Osteocyte (in vitro differentiated cells): ENCODE data around the gene HYOU1. TPM values are rescaled to one million over a fixed set of nuclear protein-coding genes. Genes with fewer than 3 reads are reported as not detected.
A peak's percentile ranks its signal among the peaks of the same experiment; 100 is the strongest.
"Not testable (repeated sequence)": the region's sequence is repeated elsewhere in the genome, so short reads cannot be mapped to it uniquely, and the experiment has no call there.

Experiments
- DNase-seq: peaks from one replicate; pipeline ENCODE4 v3.0.0; 2021; ENCODE audit warnings: mixed read lengths; ENCODE audit not compliant: unreplicated experiment; ENCODE audit errors: extremely low spot score
- H3K27ac Mint-ChIP-seq: one replicate; pipeline ENCODE4 v1.8.0; 2021; ENCODE audit warnings: mild to moderate bottlenecking, mixed read lengths; ENCODE audit not compliant: unreplicated experiment
- H3K27me3 Mint-ChIP-seq: one replicate; pipeline ENCODE4 v1.8.0; 2021; ENCODE audit warnings: mixed read lengths; ENCODE audit not compliant: unreplicated experiment
- H3K36me3 Mint-ChIP-seq: one replicate; pipeline ENCODE4 v1.8.0; 2021; ENCODE audit warnings: mixed read lengths; ENCODE audit not compliant: unreplicated experiment
- H3K4me1 Mint-ChIP-seq: one replicate; pipeline ENCODE4 v1.8.0; 2021; ENCODE audit warnings: mixed read lengths; ENCODE audit not compliant: unreplicated experiment
- H3K4me3 Mint-ChIP-seq: one replicate; pipeline ENCODE4 v1.8.0; 2021; ENCODE audit warnings: mild to moderate bottlenecking, moderate library complexity, mixed read lengths; ENCODE audit not compliant: unreplicated experiment
- H3K9me3 Mint-ChIP-seq: one replicate; pipeline ENCODE4 v1.8.0; 2021; ENCODE audit warnings: mixed read lengths; ENCODE audit not compliant: unreplicated experiment
- CTCF ChIP-seq: fragments of 200-600 bp; sonication (generic); IDR thresholded peaks from 2 replicates; pipeline ENCODE4 v1.5.0; 2021; ENCODE audit warnings: antibody characterized with exemption, mild to moderate bottlenecking, moderate library complexity
- total RNA-seq: library from RNA; stranded (reverse); gene quantifications from 2 replicates; pipeline ENCODE4 v1.2.1, GENCODE V29; 2021

Gene HYOU1
- total RNA-seq, 1 donor from 2014 or later, result 168 TPM

DNA sequence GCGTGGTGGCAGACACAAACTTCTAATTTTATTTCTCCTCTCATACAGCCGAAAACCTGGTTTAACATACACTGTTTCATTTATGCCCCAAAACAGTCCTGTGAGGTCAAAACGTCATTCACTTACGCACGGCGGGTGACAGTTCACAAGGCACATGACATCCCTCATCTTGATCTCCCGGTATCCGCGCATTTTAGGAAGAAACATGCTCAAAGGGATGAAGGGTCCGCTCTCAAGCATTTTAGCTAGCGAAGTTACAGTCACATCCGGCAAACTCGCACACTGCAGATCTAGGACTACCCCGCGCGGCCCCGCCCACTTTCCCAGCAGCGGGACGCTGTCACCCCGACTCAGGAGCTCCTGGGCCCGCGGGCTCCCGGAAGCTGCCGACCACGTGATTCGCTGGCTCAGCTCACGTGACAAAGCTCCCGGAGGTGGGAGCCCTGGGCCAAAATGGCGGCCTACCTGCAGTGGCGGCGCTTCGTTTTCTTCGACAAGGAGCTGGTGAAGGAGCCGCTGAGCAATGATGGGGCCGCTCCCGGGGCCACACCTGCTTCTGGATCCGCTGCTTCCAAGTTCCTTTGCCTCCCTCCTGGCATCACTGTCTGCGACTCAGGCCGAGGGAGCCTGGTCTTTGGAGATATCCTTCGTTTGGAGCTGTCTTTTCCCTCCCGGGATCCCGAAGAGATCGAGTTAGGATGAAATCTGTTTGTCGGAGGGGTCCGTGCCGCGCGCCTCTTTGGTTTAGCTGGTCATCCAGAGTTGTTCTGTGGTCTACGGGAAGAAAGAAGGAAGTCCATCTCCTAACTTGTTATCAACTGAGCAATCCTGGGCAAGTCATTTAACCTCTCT lies 10.6 kb upstream of the HYOU1 start, which contains the start of gene VPS11:
Gene VPS11, plus strand, starts transcription at position 448 of the 852 bp plus-strand sequence. Its CDS starts 6 bp downstream, at position 454.
- no peak for TF ChIP-seq CTCF
- peak; percentile 98 for DNase-seq
- H3K36me3 Mint-ChIP-seq, result peaks cover 10% of the 10 kb centered on the region
- no peaks in the 10 kb centered on the region for H3K9me3 Mint-ChIP-seq
- H3K27ac Mint-ChIP-seq, result peak within 1 kb of the TSS; percentile 96
- peak within 1 kb of the TSS; percentile 88 for H3K4me3 Mint-ChIP-seq
- H3K4me1 Mint-ChIP-seq, result peaks cover 23% of the 10 kb centered on the region
- no peaks in the 10 kb centered on the region for H3K27me3 Mint-ChIP-seq

GRCh38 chr11:119065369-119065768 lies 8.4 kb upstream of the HYOU1 start:
- peaks cover 23% of the 10 kb centered on the region for H3K4me1 Mint-ChIP-seq
- no peak for DNase-seq
- peaks cover 4% of the 10 kb centered on the region for H3K36me3 Mint-ChIP-seq

DNA sequence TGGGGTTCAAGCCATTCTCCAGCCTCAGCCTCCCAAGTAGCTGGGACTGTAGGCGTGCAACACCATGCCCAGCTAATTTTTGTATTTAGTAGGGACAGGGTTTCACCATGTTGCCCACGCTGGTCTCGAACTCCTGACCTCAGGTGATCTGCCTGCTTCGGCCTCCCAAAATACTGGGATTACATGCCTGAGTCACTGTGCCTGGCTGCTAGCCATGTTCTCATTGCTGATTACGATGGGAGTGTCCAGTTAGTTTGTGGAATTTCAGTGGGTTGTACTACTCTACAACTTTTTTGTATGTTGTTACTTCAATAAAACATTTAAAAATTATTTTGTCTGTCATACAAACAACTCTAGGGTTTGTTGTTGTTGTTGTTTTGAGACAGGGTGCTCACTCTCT lies 5.8 kb upstream of the HYOU1 start:
- no peaks in the 10 kb centered on the region for H3K27me3 Mint-ChIP-seq
- H3K9me3 Mint-ChIP-seq, result no peaks in the 10 kb centered on the region

More at GRCh38 chr11:119065369-119065768, 8.4 kb upstream of the HYOU1 start:
- H3K27ac Mint-ChIP-seq, result no peak overlapping the region
- H3K27me3 Mint-ChIP-seq, result no peaks in the 10 kb centered on the region
- no peak overlapping the region for H3K4me3 Mint-ChIP-seq
- TF ChIP-seq CTCF, result peak; percentile 52
- no peaks in the 10 kb centered on the region for H3K9me3 Mint-ChIP-seq

DNA sequence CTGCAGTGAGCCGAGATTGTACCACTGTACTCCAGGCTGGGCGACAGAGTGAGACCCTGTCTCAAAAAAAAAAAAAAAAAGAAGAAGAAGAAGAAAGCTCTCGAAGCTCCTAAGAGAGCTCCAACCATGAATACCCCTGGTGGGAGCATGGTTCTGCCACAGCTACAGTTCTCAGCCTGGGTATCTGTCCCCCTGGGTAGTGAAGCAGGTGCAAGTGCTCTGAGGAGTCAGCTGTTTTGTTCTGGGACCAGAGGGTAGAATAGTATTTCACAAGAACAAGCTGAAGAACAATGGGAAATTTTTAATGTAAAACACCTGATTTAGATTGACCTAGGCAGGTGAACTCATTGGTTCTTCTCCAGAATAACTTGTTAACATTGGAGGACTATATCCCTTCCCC lies 4.3 kb upstream of the HYOU1 start:
- no peak for DNase-seq
- no peaks in the 10 kb centered on the region for H3K36me3 Mint-ChIP-seq
- no peaks in the 10 kb centered on the region for H3K9me3 Mint-ChIP-seq
- no peak for TF ChIP-seq CTCF
- H3K27me3 Mint-ChIP-seq, result no peaks in the 10 kb centered on the region
- no peak overlapping the region for H3K4me3 Mint-ChIP-seq
- H3K27ac Mint-ChIP-seq, result no peak overlapping the region
- peaks cover 11% of the 10 kb centered on the region for H3K4me1 Mint-ChIP-seq

More for the DNA sequence above, 5.8 kb upstream of the HYOU1 start:
- Mint-ChIP-seq H3K27ac (no peak overlapping the region), H3K36me3 (no peaks in the 10 kb centered on the region), H3K4me1 (peaks cover 19% of the 10 kb centered on the region), H3K4me3 (no peak overlapping the region)
- no peak for TF ChIP-seq CTCF
- no peak for DNase-seq

- not testable (repeated sequence) for H3K4me3 Mint-ChIP-seq, H3K36me3 Mint-ChIP-seq, H3K9me3 Mint-ChIP-seq, DNase-seq, H3K27me3 Mint-ChIP-seq, H3K27ac Mint-ChIP-seq
- H3K4me1 Mint-ChIP-seq, result peaks cover 24% of the 10 kb centered on the region
Measured at GRCh38 chr11:119059128-119059527, 2.1 kb upstream of the HYOU1 start.
